HG02623 (cell line): Measurements from ENCODE around the gene ARHGAP33.

Source experiments
- ATAC-seq: cut with Tn5 transposase; IDR thresholded peaks from one replicate; pipeline ENCODE4 v1.9.1; 2021; ENCODE audit warnings: moderate library complexity; ENCODE audit not compliant: unreplicated experiment

ARHGAP33 gene

DNA sequence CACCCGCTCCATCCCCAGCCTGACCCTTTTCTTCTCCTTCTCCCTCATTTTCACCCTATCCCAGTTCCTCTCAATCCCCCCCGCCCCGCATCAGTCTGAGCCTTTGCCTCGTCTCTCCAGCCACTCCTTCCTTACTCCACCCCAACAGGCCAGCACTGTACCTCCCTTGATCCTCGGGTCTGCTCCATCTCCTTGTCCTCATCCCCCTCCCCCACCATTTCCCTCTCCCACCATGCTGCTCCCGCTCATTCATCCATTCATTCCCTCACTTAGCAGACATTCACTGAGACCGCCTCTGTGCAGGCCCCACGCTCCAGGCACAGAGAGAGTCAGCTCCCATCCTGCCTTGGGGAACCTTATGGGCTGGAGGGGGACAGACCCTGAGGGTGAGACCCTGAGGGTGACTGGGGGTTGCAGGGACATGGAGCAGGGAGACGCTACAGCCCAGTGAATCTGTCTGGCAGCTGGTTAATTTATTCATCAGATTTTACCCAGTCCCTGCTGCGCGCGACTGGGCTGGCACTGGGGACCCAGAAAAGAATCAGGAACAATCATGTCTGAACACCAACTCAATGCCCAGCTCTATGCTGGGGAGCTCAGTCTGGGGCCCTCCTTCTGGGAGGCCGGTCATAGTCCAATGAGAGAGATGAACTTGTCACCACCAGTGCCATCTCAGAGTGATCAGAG is 881 bp downstream of the ARHGAP33 start:
- no peak for ATAC-seq

DNA sequence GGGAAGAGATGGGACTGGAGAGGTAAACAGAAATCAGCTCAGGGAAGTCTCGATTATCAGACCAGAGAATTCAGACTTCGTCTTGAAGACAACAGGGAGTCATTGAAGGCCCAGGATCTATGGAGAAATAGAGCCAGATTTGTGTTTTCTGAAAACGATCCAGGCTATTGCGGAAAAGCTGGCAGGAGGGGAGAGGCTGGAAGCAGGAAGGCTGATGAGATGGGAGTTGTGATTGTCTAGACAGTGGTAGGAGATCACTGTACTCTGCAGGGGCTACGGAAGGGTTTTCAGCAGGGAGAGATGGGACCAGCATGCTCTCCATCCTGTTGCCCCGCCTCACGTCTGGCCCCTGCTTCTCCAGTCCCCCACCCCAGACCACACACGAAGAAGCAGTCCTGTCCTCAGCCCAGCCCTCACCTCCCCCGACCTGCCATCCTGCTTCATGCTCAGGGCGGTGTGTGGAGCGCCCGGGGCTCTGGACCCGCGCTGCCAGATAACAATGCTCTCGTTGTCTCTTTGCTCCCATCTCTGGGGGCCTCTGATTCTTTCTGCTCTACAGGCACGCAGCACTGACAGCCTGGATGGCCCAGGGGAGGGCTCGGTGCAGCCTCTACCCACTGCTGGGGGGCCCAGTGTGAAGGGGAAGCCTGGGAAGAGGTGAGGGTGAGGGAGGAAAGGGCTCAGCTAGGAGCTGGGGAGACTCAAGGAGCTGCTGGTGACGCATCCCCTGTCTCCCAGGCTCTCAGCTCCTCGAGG is 1.9 kb downstream of the ARHGAP33 start:
- ATAC-seq = no peak

DNA sequence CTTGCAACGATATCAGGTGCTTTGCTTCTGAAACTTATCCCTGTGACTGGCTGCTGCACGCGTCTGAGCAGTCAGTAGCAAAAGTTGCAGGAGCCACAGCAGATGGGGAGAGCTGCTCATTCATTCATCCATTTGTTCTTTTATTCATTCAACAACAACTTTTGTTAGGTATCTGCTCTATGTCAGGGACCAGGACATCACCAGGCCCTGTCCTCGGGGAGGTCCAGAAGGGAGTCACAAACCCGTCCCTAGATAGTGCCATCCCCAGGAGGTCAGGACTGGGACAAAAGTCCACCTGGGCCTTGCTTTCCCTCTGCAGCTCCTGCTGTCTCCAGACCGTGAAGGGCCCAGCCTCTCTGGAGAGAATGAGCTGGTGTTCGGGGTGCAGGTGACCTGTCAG is 2.6 kb downstream of the ARHGAP33 start:
- no peak for ATAC-seq

DNA sequence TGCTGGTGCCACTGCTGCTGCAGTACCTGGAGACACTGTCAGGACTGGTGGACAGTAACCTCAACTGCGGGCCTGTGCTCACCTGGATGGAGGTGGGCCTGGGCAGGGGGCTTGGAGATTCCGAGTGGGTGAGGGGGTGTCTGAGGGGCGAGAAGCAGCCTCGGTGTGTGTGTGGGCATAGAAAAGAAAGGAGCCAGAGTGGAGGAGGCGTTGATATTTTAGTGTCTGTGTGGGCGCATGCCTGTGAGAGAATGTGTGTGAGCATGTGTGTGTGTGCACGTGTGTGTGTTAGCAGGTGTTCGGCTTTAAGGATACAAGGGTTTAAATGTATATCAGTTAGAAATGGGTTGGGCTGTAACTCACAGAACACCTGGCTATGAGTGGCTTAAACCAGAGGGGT is 3.7 kb downstream of the ARHGAP33 start:
- ATAC-seq = no peak

DNA sequence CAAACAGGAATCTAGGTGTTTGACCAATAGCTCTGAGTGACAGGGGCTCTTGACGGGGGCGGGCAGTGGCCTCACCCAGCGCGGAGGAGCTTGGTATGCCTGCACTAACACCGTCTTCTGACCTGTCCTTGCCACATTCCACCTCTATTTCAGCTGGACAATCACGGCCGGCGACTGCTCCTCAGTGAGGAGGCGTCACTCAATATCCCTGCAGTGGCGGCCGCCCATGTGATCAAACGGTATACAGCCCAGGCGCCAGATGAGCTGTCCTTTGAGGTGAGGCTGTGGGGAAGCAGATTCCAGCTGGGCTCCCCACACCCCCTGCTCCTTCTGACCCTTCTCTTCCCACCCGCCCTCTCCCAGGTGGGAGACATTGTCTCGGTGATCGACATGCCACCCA is 4.7 kb downstream of the ARHGAP33 start:
- no peak for ATAC-seq

DNA sequence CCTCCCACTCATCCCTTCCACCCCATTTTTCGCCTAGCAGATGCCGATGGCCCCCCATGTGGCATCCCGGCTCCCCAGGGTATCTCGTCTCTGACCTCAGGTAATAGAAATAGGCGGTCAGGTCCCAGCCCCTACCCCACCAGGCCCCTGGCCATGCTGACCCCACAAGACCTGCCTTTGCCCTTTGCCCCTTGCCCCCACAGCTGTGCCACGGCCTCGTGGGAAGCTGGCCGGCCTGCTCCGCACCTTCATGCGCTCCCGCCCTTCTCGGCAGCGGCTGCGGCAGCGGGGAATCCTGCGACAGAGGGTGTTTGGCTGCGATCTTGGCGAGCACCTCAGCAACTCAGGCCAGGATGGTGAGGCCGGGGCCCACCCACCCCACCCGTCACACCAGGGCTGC is 5.4 kb downstream of the ARHGAP33 start:
- ATAC-seq = no peak

DNA sequence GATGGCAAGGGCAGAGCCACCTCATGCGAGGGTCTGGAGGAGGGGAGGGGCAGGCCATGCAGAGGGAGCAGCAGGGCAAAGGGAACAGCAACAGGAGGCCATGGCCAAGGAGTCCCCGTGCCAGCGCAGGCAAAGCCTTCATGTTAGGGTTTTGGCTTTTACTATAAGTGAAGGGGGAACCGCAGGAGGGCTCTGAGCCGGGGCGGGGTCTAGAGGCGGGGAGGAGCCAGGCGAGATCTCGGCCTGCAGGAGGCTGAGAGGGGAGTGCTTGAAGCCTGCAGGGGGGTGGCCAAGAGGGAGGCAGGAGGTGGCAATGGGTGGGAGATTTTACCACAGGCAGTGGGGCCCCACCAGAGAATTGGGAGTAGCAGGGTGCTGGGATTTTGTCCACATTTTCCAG is 6.3 kb downstream of the ARHGAP33 start:
- ATAC-seq = no peak

DNA sequence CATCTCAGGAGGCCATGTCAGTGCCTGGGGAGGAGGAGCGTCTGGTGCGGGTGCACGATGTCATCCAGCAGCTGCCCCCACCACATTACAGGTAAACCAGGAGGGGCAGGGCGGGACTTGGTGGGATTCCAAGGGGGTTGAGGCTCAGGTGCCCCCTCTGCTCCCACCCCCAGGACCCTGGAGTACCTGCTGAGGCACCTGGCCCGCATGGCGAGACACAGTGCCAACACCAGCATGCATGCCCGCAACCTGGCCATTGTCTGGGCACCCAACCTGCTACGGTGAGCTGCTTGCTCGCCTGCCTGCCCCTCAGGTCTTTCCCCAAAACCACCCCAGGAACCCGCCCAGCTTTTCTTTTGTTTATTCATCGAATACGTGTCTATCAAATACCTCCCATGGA is 7.2 kb downstream of the ARHGAP33 start:
- no peak for ATAC-seq

DNA sequence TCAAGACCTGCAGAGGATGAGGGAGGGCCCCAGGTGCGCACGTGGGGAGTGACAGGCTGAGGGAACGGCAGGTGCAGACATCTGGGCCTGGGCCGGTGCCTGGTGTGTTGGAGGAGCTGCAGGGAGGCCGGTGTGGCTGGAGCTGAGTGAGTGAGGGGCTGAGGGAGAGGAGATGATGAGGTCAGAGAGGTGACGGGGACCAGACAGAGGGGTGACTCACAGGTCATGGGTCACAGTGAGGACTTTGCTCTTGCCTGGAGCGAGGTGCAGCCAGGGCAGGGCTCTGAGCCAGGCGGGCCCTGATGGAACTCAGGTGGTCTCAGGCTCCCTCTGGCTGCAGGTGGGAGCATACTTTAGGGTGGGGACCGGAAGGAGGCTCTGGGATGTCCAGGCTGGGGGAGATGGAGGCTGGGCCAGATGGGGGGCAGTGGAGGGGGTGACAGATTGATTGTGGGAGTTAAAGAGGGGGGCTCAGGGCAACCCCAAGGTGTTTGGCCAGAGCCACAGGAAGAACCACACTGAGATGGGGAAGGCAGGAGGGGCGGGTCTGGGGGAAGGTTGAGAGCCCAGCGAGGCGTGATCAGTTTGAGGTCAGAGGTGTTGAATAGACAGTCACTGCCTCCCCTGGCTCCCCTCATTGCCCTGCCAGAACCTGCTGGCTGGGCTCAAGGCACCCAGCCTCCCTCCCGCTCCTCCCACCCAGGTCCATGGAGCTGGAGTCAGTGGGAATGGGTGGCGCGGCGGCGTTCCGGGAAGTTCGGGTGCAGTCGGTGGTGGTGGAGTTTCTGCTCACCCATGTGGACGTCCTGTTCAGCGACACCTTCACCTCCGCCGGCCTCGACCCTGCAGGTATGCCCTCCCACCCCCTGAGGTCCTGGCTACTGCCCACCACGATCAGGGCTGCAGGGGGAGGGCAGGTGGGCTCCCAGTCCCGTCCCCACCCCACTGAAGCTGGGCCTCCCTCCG is 8.4 kb downstream of the ARHGAP33 start:
- no peak for ATAC-seq

DNA sequence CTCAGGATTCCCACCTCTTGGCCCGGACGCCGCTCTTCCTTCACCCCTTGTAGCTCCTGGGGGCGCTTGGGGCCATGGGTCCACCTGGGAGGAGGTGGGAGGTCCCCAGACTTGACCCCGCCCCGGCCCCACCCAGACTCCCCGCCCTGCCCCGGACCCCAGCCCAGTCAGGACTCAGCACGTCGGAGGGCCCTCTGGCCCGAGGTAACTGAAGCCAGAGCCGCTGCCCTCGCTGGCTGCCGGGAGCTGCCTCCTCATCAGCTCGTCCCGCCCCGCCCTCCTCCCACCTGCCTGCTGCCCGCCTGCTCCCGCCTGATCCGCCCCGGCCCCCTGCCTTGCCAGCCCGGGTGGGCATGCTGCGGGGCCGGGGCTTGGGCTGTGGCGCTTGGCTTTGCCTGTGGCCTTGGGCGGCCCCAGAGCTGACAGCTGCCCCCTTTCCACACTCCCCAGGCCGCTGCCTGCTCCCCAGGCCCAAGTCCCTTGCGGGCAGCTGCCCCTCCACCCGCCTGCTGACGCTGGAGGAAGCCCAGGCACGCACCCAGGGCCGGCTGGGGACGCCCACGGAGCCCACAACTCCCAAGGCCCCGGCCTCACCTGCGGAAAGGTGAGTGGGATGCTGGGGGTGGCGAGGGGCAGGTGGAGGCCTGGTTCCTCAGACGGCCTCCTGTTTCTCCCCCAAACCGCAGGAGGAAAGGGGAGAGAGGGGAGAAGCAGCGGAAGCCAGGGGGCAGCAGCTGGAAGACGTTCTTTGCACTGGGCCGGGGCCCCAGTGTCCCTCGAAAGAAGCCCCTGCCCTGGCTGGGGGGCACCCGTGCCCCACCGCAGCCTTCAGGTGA is 9.4 kb downstream of the ARHGAP33 start:
- no peak for ATAC-seq

DNA sequence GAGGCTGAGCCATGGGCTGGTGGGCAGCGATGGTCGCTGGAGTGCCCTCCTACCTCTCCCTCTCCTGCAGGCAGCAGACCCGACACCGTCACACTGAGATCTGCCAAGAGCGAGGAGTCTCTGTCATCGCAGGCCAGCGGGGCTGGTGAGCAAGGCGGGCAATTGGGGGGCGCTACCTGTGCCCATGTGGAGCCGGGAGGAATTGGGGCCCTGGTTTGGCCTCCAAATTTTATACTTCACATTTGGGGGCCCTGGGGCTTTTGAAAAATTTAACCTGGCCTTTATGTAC is 9.9 kb downstream of the ARHGAP33 start:
- ATAC-seq = no peak

DNA sequence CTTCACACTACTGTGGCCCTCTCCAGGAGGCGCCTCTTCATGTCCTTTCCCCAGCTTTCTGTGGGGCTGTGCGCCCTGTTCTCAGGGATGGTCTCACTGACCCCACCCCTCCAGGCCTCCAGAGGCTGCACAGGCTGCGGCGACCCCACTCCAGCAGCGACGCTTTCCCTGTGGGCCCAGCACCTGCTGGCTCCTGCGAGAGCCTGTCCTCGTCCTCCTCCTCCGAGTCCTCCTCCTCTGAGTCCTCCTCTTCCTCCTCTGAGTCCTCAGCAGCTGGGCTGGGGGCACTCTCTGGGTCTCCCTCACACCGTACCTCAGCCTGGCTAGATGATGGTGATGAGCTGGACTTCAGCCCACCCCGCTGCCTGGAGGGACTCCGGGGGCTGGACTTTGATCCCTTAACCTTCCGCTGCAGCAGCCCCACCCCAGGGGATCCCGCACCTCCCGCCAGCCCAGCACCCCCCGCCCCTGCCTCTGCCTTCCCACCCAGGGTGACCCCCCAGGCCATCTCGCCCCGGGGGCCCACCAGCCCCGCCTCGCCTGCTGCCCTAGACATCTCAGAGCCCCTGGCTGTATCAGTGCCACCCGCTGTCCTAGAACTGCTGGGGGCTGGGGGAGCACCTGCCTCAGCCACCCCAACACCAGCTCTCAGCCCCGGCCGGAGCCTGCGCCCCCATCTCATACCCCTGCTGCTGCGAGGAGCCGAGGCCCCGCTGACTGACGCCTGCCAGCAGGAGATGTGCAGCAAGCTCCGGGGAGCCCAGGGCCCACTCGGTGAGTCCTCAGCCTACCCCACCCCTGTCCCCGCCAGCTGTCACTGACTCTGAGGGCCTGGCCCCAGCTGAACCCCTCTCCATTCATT is 11.2 kb downstream of the ARHGAP33 start:
- no peak for ATAC-seq

DNA sequence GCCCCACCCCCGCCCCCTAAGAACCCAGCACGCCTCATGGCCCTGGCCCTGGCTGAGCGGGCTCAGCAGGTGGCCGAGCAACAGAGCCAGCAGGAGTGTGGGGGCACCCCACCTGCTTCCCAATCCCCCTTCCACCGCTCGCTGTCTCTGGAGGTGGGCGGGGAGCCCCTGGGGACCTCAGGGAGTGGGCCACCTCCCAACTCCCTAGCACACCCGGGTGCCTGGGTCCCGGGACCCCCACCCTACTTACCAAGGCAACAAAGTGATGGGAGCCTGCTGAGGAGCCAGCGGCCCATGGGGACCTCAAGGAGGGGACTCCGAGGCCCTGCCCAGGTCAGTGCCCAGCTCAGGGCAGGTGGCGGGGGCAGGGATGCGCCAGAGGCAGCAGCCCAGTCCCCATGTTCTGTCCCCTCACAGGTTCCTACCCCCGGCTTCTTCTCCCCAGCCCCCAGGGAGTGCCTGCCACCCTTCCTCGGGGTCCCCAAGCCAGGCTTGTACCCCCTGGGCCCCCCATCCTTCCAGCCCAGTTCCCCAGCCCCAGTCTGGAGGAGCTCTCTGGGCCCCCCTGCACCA is 11.9 kb downstream of the ARHGAP33 start:
- no peak for ATAC-seq

DNA sequence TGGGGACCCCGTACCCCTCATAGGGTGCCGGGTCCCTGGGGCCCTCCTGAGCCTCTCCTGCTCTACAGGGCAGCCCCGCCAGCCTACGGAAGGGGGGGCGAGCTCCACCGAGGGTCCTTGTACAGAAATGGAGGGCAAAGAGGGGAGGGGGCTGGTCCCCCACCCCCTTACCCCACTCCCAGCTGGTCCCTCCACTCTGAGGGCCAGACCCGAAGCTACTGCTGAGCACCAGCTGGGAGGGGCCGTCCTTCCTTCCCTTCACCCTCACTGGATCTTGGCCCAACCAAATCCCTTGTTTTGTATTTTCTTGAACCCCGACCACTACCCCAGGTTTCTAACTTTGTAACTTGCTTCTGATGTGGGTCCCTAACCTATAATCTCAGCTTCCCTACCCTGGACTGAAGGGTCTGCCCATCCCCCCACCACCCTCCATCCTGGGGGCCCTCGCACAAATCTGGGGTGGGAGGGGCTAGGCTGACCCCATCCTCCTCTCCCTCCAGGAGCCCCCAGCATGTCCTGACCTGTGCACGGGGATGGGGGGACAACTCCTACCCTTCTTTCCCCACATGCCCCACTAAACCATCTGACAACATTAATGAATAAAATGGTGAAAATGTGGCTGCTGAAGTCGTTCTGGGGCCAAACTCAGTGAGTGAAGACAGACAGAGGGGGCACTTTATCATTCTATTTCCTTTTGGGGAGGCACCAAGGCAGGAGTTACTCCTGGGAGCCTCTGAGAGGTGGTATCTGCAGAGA is 13.0 kb downstream of the ARHGAP33 start:
- ATAC-seq = no peak

DNA sequence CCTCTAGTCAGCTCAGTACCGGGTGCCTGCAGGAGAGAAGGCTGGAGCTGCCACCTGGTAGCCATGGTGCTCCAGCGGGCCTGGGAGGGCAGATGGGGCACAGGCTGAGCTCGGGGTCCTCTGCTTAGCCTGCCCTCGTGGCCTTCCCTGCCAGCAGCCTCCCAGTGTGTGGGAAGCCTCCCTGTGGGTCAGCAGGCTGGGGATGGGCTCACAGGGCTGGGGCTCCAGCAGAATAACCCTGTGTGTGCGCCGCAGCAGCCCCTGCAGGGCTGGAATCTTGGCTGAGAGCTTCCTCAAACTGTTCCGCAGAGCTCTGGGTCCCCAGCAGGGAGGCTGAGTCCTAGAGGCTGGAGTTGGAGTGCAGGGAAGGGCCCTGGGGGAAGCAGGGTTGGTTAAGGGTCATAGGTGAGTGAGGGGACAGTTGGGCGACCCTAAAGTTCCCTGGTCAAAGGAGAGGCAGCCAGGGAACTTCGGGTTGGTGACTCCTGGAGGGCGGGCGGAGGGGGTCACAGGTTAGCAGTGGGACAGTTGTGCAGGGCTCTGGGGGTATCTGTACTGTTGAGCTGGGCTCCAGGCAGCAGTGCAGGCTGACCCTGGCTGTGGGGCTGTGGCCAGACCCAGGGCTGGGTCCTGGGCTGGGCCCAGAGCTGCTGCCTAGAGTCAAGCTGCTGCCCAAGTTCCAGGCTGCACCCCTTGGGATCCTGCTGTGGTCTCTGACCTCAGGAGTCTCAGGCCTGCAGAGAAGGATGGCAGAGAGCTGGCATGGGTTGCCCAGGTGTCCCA is 14.0 kb downstream of the ARHGAP33 start:
- ATAC-seq = no peak

DNA sequence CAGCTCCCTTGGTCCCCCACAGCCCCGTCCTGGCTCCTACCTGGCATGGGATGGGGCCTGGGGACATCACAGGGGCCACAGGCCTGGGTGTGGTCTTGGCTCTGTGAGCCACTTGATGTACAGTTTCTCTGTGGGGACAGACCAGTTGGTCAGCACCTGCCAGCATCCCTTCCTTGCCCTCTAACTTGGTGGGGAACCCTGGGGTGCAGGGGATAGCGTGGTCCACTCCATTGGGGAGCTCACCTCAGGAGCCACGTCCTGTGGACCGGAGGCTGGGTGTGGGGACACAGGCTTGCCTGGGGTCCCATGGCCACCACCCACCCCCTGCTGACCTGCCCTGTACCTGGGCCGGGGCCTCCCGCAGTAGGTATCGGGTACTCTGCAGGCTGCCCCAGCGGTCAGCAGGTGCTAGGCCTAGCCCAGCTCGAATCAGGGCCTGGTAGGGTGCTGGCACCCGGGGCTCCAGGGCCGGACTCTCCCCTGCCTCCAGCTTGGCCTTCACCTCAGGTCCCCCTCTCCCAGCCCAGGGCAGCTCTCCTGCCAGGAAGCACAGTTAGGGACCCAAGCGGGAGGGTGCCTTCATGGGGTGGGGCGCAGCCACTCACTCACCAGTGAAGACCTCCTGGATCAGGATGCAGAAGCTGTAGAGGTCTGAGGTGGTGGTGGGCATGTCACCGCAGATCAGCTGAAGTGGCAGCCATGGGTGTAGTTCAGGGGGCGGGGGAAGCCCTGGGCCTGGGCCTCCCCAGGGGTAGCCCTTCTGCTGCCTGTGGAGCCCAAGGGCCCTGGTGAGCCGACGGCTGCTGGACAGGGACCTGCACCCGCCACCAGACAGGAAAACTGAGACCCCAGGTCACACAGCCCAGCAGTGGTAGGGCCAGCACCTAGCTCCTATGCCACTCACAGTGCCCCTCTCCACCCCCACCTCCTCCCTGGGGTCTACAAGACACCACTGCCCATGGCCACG is 14.9 kb downstream of the ARHGAP33 start:
- ATAC-seq = no peak
